WERI-Rb-1 (cell line): ENCODE measurements around the gene WNT2B.

Experiments used
- DNase-seq: peaks from one replicate; pipeline ENCODE4 v3.0.0-alpha.2; 2020
- H3K27ac ChIP-seq: fragments of 250-450 bp; sonication (Bioruptor Pico); 2 replicates; pipeline ENCODE4 v1.5.1; 2020; ENCODE audit warnings: mild to moderate bottlenecking, moderate library complexity
- H3K27me3 ChIP-seq: fragments of 250-450 bp; sonication (Bioruptor Pico); 2 replicates; pipeline ENCODE4 v1.5.1; 2021; ENCODE audit warnings: mild to moderate bottlenecking, low read depth, moderate library complexity; ENCODE audit not compliant: insufficient read depth, severe bottlenecking
- H3K36me3 ChIP-seq: fragments of 250-450 bp; sonication (Bioruptor Pico); 2 replicates; pipeline ENCODE4 v1.5.1; 2020; ENCODE audit warnings: mild to moderate bottlenecking, moderate library complexity
- H3K4me3 ChIP-seq: 2 replicates; pipeline ENCODE4 v1.5.1; 2011; ENCODE audit warnings: low read depth, mild to moderate bottlenecking, control low read depth, low read length
- H3K9me3 ChIP-seq: fragments of 250-450 bp; sonication (Bioruptor Pico); 2 replicates; pipeline ENCODE4 v1.5.1; 2021; ENCODE audit warnings: mild to moderate bottlenecking, moderate library complexity; ENCODE audit not compliant: severe bottlenecking
- TF ChIP-seq, protein P1 (sequence below): IDR thresholded peaks from 2 replicates; pipeline ENCODE4 v1.5.1; 2011; ENCODE audit warnings: low read depth, mild to moderate bottlenecking, control low read depth, inconsistent platforms, low read length

Gene WNT2B

GRCh38 chr1:112530832-112531231 lies 22.1 kb downstream of the WNT2B start:
- Histone ChIP-seq H3K27ac (no peak overlapping the region), H3K4me3 (no peak overlapping the region), H3K27me3 (no peaks in the 10 kb centered on the region), H3K9me3 (no peaks in the 10 kb centered on the region), H3K36me3 (peaks cover 11% of the 10 kb centered on the region)
- TF ChIP-seq, protein P1, sequence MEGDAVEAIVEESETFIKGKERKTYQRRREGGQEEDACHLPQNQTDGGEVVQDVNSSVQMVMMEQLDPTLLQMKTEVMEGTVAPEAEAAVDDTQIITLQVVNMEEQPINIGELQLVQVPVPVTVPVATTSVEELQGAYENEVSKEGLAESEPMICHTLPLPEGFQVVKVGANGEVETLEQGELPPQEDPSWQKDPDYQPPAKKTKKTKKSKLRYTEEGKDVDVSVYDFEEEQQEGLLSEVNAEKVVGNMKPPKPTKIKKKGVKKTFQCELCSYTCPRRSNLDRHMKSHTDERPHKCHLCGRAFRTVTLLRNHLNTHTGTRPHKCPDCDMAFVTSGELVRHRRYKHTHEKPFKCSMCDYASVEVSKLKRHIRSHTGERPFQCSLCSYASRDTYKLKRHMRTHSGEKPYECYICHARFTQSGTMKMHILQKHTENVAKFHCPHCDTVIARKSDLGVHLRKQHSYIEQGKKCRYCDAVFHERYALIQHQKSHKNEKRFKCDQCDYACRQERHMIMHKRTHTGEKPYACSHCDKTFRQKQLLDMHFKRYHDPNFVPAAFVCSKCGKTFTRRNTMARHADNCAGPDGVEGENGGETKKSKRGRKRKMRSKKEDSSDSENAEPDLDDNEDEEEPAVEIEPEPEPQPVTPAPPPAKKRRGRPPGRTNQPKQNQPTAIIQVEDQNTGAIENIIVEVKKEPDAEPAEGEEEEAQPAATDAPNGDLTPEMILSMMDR, result no peak
- DNase-seq, result no peak

DNA sequence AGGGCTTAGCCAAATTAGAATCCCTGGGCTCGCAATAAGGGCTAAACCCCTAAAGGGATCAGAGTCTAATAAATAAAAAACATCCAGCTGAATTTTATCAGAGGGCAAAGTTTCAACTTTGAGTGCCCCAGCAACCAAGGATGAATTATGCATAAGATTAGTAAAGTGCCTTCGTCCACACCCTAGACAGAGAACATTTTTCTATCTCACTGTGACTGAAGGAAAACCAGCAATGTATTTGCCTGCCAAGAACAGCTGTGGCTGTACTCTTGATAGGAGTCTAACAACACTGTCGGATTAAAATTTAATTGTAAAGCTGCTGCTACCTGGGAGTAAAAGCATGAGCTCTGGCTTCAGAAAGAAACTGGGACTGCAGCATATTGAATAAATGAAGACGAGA lies 23.3 kb downstream of the WNT2B start:
- no peaks in the 10 kb centered on the region for H3K27me3 ChIP-seq
- peaks cover 11% of the 10 kb centered on the region for H3K36me3 ChIP-seq
- no peaks in the 10 kb centered on the region for H3K9me3 ChIP-seq
- no peak overlapping the region for H3K4me3 ChIP-seq
- DNase-seq, result no peak
- TF ChIP-seq, protein P1, result no peak
- H3K27ac ChIP-seq, result no peak overlapping the region

DNA sequence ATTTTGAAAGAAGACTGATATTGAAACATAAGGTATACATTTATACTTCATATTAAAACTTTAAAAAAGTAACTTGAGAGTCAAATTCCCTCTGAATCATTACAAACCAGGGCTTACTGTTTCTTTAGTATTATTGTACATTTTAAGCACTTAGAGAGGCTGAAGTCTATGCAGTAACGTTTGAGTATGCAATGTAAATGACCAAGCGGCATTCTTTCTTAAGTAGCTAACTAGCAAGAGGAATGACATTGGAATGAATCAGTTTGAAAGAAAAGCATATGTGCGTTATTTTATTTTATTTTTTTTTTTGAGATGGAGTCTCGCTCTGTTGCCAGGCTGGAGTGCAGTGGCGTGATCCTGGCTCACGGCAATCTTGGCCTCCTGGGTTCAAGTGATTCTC lies 24.3 kb downstream of the WNT2B start:
- Histone ChIP-seq H3K27me3 (no peaks in the 10 kb centered on the region), H3K9me3 (no peaks in the 10 kb centered on the region), H3K36me3 (peaks cover 4% of the 10 kb centered on the region; the same call in 1 of the 2 replicates), H3K4me3 (no peak overlapping the region), H3K27ac (no peak overlapping the region)
- TF ChIP-seq, protein P1, result no peak
- no peak for DNase-seq

- Histone ChIP-seq H3K27me3 (no peaks in the 10 kb centered on the region), H3K4me3 (no peak overlapping the region)
- DNase-seq, result no peak
These were observed 27.8 kb downstream of the WNT2B start for GRCh38 chr1:112536561-112536960.

GRCh38 chr1:112537456-112537855 lies 28.7 kb downstream of the WNT2B start:
- DNase-seq, result no peak
- no peaks in the 10 kb centered on the region for H3K27me3 ChIP-seq
- TF ChIP-seq, protein P1, result no peak

More at GRCh38 chr1:112536561-112536960, 27.8 kb downstream of the WNT2B start:
- Histone ChIP-seq H3K27ac (no peak overlapping the region), H3K9me3 (no peaks in the 10 kb centered on the region), H3K36me3 (peaks cover 22% of the 10 kb centered on the region)
- TF ChIP-seq, protein P1, result no peak

GRCh38 chr1:112538883-112539282 lies 30.1 kb downstream of the WNT2B start:
- no peak for DNase-seq
- Histone ChIP-seq H3K36me3 (peaks cover 26% of the 10 kb centered on the region), H3K9me3 (no peaks in the 10 kb centered on the region), H3K27me3 (no peaks in the 10 kb centered on the region), H3K4me3 (no peak overlapping the region), H3K27ac (no peak overlapping the region)
- TF ChIP-seq, protein P1, result no peak

More at GRCh38 chr1:112537456-112537855, 28.7 kb downstream of the WNT2B start:
- peaks cover 26% of the 10 kb centered on the region for H3K36me3 ChIP-seq
- no peaks in the 10 kb centered on the region for H3K9me3 ChIP-seq
- H3K4me3 ChIP-seq, result no peak overlapping the region
- no peak overlapping the region for H3K27ac ChIP-seq
